KMS-11 (cell line): ENCODE measurements around the gene KLHDC9.
A peak's percentile ranks its signal among the peaks of the same experiment; 100 is the strongest.

ENCODE experiments used
- H2AFZ ChIP-seq: fragments of 200-600 bp; sonication (generic); 2 replicates; pipeline ENCODE4 v1.6.1; 2016; ENCODE audit warnings: antibody characterized with exemption, mixed run types, low read depth
- H3K27ac ChIP-seq: fragments of 200-600 bp; sonication (generic); 2 replicates; pipeline ENCODE4 v1.6.1; 2016; ENCODE audit warnings: mild to moderate bottlenecking, mixed run types
- H3K27me3 ChIP-seq: fragments of 200-600 bp; sonication (generic); 2 replicates; pipeline ENCODE4 v1.6.1; 2017; ENCODE audit warnings: mild to moderate bottlenecking, low read depth, mixed run types, moderate library complexity; ENCODE audit not compliant: insufficient read depth
- H3K36me3 ChIP-seq: fragments of 200-600 bp; sonication (generic); 2 replicates; pipeline ENCODE4 v1.6.1; 2017; ENCODE audit warnings: mild to moderate bottlenecking, mixed run types; ENCODE audit not compliant: insufficient read depth
- H3K4me1 ChIP-seq: fragments of 200-600 bp; sonication (generic); 2 replicates; pipeline ENCODE4 v1.6.1; 2016; ENCODE audit warnings: mild to moderate bottlenecking, low read depth, mixed run types; ENCODE audit not compliant: poor library complexity, severe bottlenecking
- H3K4me2 ChIP-seq: fragments of 200-600 bp; sonication (generic); 2 replicates; pipeline ENCODE4 v1.7.0; 2016; ENCODE audit warnings: mild to moderate bottlenecking, mixed run types
- H3K4me3 ChIP-seq: fragments of 200-600 bp; sonication (generic); IDR thresholded peaks from 2 replicates; pipeline ENCODE4 v1.6.1; 2017; ENCODE audit warnings: low read depth, low read length, mixed read lengths; ENCODE audit not compliant: insufficient read depth
- H3K79me2 ChIP-seq: fragments of 200-600 bp; sonication (generic); 2 replicates; pipeline ENCODE4 v1.6.1; 2016; ENCODE audit warnings: low read depth, mixed run types; ENCODE audit not compliant: insufficient read depth
- H3K9ac ChIP-seq: fragments of 200-600 bp; sonication (generic); 2 replicates; pipeline ENCODE4 v1.6.1; 2016; ENCODE audit warnings: mild to moderate bottlenecking, mixed run types
- H4K20me1 ChIP-seq: fragments of 200-600 bp; sonication (generic); 2 replicates; pipeline ENCODE4 v1.6.1; 2016; ENCODE audit warnings: mild to moderate bottlenecking, mixed run types; ENCODE audit not compliant: insufficient read depth
- CTCF ChIP-seq: fragments of 200-600 bp; sonication (generic); conservative IDR thresholded peaks from 2 replicates; pipeline ENCODE4 v1.6.1; 2017; ENCODE audit warnings: low read depth, mild to moderate bottlenecking, antibody characterized with exemption, low read length, moderate library complexity, mixed read lengths

The KLHDC9 gene

GRCh38 chr1:161066694-161067093 is 31.5 kb upstream of the KLHDC9 start:
- H4K20me1 ChIP-seq, result no peaks in the 10 kb centered on the region
- no peaks in the 10 kb centered on the region for H3K27me3 ChIP-seq
- H3K9ac ChIP-seq, result no peak overlapping the region
- H3K27ac ChIP-seq, result no peak overlapping the region
- peaks cover 58% of the 10 kb centered on the region for H3K79me2 ChIP-seq
- no peak overlapping the region for H3K4me3 ChIP-seq
- peaks cover 61% of the 10 kb centered on the region for H3K4me1 ChIP-seq
- peak overlapping the region; percentile 96; the same call in 1 of the 2 replicates for H3K4me2 ChIP-seq
- H2AFZ ChIP-seq, result no peak overlapping the region
- H3K36me3 ChIP-seq, result no peaks in the 10 kb centered on the region
- TF ChIP-seq CTCF, result no peak

DNA sequence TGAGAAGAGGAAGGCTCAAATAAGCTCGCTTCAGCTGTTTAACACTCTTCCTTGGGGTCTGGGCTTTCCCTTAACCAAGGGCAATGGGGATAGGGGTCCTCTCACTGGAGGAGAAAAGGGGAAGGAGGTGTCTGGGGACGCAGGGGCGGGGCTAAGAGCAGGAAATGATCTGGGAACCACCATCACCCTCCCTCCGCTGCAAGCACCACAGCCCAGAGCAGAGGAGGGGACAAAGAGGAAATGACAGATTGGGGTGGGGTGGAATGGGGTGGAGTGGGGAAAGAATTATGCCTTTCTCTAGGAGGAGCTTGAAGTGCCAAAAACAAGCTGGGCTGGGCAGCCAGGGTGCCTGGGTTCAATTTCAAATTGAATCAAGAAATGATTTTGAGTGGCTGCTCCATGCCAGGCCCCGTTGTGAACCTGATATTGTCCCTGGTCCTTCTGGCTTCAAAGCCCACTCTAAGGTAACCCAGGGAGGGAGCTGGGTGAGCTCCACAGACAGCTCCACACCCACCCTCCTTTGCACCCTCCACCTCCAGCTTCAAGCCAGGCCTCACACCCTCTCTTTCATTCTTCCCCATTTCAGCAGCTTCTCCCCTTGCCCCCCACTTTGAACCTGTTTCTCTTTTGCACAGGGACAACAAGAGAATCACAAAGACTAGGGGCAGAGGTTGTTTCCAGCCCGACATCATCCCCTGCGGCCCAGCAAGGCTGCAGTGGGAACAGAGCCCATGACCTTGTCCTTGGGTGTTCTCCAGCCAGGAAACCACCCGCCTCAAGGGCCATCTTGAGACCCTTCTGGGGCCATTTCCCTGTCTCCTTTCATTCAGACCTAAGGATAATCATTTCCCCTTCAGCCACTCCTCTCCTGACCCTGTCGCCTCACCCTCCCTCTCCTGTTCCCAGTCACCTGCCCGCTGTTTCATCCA is 29.6 kb upstream of the KLHDC9 start:
- peak overlapping the region; percentile 79 for H3K27ac ChIP-seq
- no peaks in the 10 kb centered on the region for H3K27me3 ChIP-seq
- H3K79me2 ChIP-seq, result peaks cover 46% of the 10 kb centered on the region
- peak overlapping the region; percentile 93 for H3K9ac ChIP-seq
- H4K20me1 ChIP-seq, result no peaks in the 10 kb centered on the region
- H3K4me1 ChIP-seq, result peaks cover 64% of the 10 kb centered on the region
- H3K4me3 ChIP-seq, result peak overlapping the region; percentile 100
- H3K4me2 ChIP-seq, result peak overlapping the region; percentile 96
- no peaks in the 10 kb centered on the region for H3K36me3 ChIP-seq
- H2AFZ ChIP-seq, result peak overlapping the region; percentile 78; the same call in 1 of the 2 replicates
- TF ChIP-seq CTCF, result no peak

- TF ChIP-seq CTCF, result 0 out of 2 replicates have a peak, but pooled peaks have one; percentile 19
- Histone ChIP-seq H3K9ac (peak overlapping the region; percentile 93), H2AFZ (peak overlapping the region; percentile 78), H3K4me2 (peak overlapping the region; percentile 96), H3K27ac (peak overlapping the region; percentile 79), H3K4me3 (peak overlapping the region; percentile 100), H3K79me2 (peaks cover 46% of the 10 kb centered on the region), H3K36me3 (no peaks in the 10 kb centered on the region), H3K27me3 (no peaks in the 10 kb centered on the region), H4K20me1 (no peaks in the 10 kb centered on the region), H3K4me1 (peaks cover 58% of the 10 kb centered on the region)
These were observed 28.9 kb upstream of the KLHDC9 start for GRCh38 chr1:161069241-161069640.

DNA sequence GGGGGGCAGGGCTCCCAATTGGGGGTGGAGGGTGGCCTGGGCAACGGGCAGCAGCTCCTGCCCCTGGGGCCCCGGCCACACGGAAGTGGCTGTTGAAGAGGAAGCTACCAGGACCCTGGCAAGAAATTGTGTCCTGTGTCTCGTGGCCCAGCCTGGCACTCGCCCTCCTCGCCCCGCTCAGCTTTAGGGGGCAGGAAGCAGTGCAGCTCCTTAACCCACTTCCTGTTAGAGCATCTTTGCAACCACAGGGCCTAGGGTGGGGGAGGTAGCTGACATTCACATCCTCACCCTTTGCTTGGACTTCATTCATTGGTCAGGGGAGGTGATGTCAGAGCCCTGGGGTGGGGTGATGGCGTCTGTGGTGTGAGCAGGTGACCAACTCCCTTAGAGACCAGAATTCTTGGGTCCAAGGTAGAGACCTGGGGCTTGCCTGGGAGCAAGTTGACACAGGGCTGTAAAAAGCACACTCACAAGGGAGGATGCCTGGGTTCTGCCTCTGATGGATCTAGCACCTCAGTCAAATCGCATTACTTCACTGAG is 28.4 kb upstream of the KLHDC9 start, which contains the start of gene ARHGAP30:
Gene ARHGAP30, minus strand, starts transcription at position 161 of the 540 bp plus-strand sequence. CDS start 267 bp downstream, outside the sequence.
- H4K20me1 ChIP-seq, result no peaks in the 10 kb centered on the region
- TF ChIP-seq CTCF, result 0 out of 2 replicates have a peak, but pooled peaks have one; percentile 1
- peak within 1 kb of the TSS; percentile 93 for H3K9ac ChIP-seq
- peak within 1 kb of the TSS; percentile 78 for H2AFZ ChIP-seq
- H3K27me3 ChIP-seq, result no peaks in the 10 kb centered on the region
- H3K27ac ChIP-seq, result peak within 1 kb of the TSS; percentile 79
- H3K4me2 ChIP-seq, result peak within 1 kb of the TSS; percentile 96
- peaks cover 52% of the 10 kb centered on the region for H3K4me1 ChIP-seq
- H3K79me2 ChIP-seq, result peaks cover 46% of the 10 kb centered on the region
- H3K36me3 ChIP-seq, result no peaks in the 10 kb centered on the region
- peak within 1 kb of the TSS; percentile 100 for H3K4me3 ChIP-seq
